Measurements from ENCODE around the gene ASH1L.
"Not testable (repeated sequence)": the region's sequence is repeated elsewhere in the genome, so short reads cannot be mapped to it uniquely, and the experiment has no call there.

Gene ASH1L

GRCh38 chr1:155561779-155562580 lies 623 bp downstream of the ASH1L start:
- peak; percentile 52 to 76 (median 59) for DNase-seq

DNA sequence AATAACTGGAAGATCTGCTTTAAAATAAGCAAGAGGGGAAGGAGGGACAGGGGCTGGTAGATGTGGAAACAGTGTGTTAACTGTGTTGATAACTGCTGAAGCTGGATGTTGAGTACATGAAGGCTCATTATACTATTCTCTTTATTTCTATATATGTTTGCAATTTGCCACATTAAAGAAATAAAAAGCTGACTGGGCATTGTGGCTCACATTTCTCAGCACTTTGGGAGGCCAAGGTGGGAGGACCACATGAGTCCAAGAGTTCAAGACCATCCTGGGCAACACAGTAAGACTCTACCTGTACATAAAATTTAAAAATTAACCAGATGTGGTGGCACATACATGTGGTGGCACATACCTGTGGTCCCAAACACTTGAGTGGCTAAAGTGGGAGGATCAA lies 6.7 kb downstream of the ASH1L start:
- no peak for DNase-seq

GRCh38 chr1:155553349-155553748 lies 9.3 kb downstream of the ASH1L start:
- no peak for DNase-seq

DNA sequence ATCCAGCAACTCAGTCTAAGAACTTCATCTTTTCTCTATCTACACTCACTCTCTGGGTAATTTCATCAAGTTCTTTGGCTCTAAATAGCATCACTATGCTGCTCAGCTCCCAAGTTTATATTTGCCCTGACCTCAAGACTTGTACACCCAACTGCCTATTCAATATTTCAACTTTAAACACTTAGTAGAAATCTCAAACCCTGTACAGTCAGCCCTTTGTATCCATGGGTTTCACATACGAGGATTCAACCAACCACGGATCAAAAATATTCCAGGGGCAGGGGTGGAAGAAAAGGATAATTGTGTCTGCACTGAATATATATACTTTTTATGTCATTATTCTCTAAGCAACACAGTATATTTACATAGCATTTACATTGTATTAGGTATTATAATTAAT lies 13.9 kb downstream of the ASH1L start:
- no peak for DNase-seq

DNA sequence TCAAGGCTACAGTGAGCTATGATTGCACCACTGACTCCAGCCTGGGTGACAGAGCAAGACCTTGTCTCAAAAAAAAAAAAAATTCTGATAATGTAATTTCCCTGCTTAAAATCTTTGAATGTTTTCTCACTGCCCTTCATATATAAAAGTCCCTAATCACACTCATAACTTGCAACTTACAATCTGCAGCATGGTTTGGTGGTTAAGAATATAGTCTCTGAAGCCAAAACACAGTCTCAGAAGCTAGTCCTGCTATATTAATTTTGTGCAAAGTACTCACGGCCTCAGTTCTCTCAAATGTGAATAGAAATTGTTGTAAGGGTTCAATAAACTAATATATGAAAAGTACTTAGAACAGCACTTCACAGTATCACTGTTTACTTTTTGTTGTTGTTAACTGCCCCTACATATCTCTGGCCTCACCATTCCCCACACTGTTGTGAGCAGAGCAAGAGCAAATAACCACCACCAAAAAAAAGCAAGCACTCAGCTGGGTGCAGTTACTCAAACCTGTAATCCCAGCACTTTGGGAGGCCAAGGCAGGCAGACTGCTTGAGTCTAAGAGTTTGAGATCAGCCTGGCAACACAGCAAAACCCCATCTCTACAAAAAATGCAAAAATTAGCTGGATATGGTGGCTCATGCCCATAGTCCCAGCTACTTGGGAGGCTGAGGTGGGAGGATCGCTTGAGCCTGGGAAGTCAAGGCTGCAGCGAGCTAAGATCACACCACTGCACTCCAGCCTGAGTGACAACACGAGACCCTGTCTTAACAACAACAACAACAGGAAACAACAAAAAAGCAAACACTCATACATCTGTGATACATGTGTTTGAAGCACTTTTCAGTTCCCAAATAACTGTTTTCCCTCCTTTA lies 22.4 kb downstream of the ASH1L start:
- no peak for DNase-seq

GRCh38 chr1:155537193-155537592 lies 25.4 kb downstream of the ASH1L start:
- DNase-seq, result no peak

GRCh38 chr1:155531624-155532023 lies 31.0 kb downstream of the ASH1L start:
- DNase-seq, result no peak

DNA sequence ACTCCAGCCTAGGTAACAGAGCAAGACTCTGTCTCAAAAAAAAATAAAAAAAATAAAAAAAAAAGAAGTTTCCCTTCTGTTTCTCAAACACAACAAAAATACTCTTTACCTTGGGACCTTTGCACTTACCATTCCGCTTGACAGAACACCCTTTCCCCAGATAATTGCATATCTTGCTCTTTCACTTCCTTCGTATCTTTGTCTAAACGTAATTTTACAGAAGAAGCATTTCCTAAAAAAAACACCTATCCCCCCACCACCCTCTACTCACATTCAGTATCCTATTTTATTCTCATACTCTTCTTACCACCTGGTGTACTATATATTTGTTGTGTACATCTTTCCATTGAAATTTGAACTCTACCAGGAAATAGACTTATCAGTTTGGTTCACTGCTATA lies 32.7 kb downstream of the ASH1L start:
- DNase-seq, result no peak

GRCh38 chr1:155529109-155529508 lies 33.5 kb downstream of the ASH1L start:
- DNase-seq, result no peak

DNA sequence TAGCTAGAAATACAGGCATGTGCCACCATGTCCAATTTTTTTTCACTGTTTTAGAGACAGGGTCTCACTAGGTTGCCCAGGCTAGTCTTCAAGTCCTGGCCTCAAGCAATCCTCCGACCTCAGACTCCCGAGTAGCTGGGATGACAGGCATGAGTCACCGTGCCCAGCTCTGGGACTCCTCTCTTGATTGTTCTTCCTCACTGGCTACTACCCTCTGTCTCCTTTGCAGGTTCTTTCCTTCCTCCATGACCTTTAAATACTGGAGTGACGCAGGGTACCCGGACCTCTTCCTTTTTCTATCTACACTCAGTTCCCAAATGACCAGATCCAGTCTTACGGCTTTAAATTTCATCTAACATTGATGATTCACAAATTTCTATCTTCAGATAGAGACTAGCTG lies 34.9 kb downstream of the ASH1L start:
- DNase-seq, result peak; percentile 77 to 89 (median 79)

- DNase-seq, result no peak
These were observed 36.2 kb downstream of the ASH1L start for GRCh38 chr1:155526356-155526755.

DNA sequence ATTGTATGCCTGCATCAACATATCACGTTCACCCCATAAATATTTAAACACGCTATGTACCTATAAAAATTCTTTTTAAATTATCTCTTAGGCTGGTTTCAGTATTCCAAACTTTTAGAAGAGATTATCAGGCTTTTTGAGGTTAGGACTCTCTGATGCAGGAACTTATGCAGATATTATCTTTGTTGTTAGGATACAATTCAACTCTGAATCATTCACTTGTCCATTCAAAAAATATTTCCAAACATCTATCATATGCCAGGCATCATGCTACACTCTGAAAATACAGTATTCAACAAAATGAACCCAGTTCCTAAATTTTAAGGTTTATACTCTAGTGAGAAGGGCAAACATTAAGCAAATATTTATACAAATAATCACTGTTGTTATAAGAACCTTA lies 40.5 kb downstream of the ASH1L start:
- DNase-seq, result no peak

- no peak for DNase-seq
These were observed 44.1 kb downstream of the ASH1L start for GRCh38 chr1:155518484-155518883.

DNA sequence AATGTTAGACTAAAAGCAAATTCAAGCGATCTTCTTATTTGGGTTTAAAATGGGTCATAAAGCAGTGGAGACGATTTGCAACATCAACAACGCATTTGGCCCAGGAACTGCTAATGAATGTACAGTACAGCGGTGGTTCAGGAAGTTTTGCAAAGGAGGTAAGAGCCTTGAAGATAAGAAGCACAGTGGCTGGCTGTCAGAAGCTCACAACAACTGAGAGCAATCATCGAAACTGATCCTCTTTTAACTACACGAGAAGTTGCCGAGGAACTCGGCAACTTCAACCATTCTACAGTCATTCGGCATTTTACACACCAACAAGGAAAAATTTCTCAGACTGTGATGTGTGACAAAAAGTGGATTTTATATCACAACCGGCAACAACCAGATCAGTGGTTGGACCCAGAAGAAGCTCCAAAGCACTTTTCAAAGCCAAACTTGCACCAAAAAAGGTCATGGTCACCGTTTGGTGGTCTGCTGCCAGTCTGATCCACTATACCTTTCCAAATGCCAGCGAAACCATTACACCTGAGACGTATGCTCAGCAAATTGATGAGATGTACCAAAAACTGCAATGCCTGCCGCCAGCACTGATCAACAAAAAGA lies 47.9 kb downstream of the ASH1L start:
- DNase-seq, result no peak

- peak; percentile 57 to 90 (median 85) for DNase-seq
These were observed 49.2 kb downstream of the ASH1L start for GRCh38 chr1:155513300-155513916.

DNA sequence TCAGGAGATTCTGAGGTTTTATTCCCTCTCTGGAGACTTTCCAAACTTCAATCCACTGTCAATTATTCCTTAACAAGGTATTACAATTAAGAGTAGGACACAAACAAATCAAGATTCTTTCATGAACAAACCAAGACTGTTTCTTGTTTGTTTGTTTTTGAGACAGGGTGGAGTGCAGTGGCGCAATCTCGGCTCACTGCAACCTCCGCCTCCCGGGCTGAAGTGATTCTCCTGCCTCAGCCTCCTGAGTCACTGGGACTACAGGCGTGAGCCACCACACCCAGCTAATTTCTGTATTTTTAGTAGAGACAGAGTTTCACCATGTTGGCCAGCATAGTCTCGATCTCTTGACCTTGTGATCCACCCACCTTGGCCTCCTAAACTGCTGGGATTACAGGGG lies 51.2 kb downstream of the ASH1L start:
- peak; percentile 22 to 41 (median 36) for DNase-seq

DNA sequence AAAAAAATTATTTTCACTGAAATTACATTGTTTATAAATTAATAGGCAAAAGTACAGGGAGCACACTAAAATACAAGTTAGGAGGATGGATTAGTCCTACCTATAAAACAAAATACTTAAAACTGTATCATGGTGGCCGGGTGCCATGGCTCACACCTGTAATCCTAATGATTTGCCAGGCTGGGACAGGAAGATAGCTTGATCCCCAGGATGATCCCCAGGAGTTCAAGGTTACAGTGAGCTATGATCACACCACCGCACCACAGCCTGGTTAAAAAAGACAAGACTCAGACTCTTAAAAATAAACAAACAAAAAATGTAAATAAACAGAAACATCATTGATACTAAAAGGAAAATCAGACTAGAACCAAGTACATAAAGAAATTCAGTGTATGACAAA lies 53.5 kb downstream of the ASH1L start:
- no peak for DNase-seq

GRCh38 chr1:155507945-155508344 lies 54.7 kb downstream of the ASH1L start:
- peak in 1 of 3 donors; percentile 36 for DNase-seq

GRCh38 chr1:155505963-155506362 lies 56.6 kb downstream of the ASH1L start:
- not testable (repeated sequence) for DNase-seq

- DNase-seq, result peak; percentile 60 to 68 (median 67)
These were observed 58.4 kb downstream of the ASH1L start for GRCh38 chr1:155504207-155504606.

DNA sequence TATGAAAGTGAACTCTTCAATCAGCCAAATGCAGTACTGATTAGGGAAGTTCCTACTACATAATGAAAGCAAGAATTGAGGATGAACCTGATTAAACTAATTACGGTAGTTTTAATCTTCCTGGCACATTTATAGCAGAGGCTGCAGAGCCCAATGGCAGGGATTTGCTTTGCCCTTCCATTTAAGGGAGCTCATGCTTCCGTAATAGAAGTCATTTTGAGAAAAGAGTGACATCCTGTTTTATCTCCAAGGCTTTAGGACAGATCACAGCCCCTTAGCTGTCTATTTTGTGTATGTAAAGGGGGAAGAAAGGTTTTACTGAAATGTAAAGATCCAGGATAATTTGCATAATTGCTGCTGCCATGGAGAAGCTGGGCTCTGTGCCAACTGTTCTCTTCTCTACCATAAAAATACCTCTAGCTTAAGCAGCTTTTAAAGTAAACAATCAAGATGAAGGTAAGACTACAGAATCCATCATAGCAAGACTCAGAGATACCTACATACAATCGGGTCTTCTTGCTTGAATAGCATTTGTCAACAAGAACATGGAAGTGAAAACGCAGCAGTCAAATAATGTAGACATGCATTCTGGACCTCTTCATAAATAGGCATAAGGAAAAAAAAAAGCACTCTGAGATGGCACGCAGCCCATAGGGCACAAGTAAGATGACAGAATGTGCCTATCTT lies 62.5 kb downstream of the ASH1L start:
- DNase-seq, result peak; percentile 50 to 63 (median 55)

- peak; percentile 62 to 94 (median 91) for DNase-seq
These were observed 63.3 kb downstream of the ASH1L start for GRCh38 chr1:155499263-155499662.

Measured in suppressor macrophage treated with lipopolysaccharide for 1 hour (primary cell).